MG63 (cell line): ENCODE data around the gene TMED6. TPM values are rescaled to one million over a fixed set of nuclear protein-coding genes. Genes with fewer than 3 reads are reported as not detected.

Experiments
- DNase-seq: peaks from one replicate; pipeline ENCODE4 v3.0.0-alpha.2; 2020
- H3K27me3 ChIP-seq: fragments of 250-450 bp; sonication (Bioruptor Pico); 2 replicates; pipeline ENCODE4 v1.5.1; 2020; ENCODE audit warnings: mild to moderate bottlenecking, moderate library complexity
- H3K36me3 ChIP-seq: fragments of 250-450 bp; sonication (Bioruptor Pico); 2 replicates; pipeline ENCODE4 v1.5.1; 2020; ENCODE audit warnings: mild to moderate bottlenecking, moderate library complexity
- H3K4me3 ChIP-seq: fragments of 250-450 bp; sonication (Bioruptor Pico); 2 replicates; pipeline ENCODE4 v1.5.1; 2020; ENCODE audit warnings: mild to moderate bottlenecking, moderate library complexity
- H3K9me3 ChIP-seq: fragments of 250-450 bp; sonication (Bioruptor Pico); 2 replicates; pipeline ENCODE4 v1.5.1; 2020; ENCODE audit warnings: mild to moderate bottlenecking, moderate library complexity
- total RNA-seq: library from RNA; depleted of rRNA; stranded (reverse); fragments of >200 nt; shearing (Covaris generic); gene quantifications from 2 replicates; pipeline ENCODE4 v1.2.3, GENCODE V29; 2014; ENCODE audit warnings: low replicate concordance; rRNA removed

Gene TMED6
- total RNA-seq, result not detected in 2 replicates

DNA sequence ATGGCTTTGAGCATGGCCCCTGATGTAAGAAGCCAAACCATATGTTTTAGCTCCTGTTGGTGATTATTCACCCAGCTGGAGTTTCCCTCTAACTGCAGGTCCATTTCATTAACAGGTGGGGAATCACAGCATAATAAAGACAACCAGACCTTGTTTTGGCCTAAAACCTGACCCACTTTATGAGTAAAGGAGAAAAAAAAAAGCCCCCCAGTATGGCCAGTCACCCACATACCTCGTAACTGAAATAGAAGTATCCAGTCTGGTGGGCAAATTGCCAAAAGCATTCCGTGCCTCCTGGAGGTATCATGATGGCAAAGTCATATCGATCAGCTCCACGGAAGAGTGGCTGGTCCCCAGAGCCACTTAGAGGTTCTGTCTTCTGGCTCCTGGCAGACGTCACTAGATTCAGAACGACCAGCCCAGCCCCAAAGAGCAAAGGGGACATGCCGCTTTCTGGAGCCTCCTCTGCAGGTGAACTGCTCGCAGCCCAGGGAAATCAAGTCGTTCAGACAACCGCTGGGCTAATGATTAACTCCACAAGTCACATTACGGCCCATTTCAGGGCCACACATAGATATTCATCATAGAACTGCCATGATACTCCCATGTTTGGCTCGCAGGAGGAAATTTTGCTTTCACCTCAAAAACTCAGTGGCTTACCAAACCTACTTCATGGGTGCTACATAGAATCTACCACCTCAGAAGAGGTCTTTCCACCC, at the start of gene TMED6:
Gene TMED6 (minus strand): TSS at position 478 of the 719 bp plus-strand sequence. CDS start 33 bp downstream, at position 445.
- no peak within 1 kb of the TSS for H3K4me3 ChIP-seq
- no peaks in the 10 kb centered on the region for H3K27me3 ChIP-seq
- H3K9me3 ChIP-seq, result no peaks in the 10 kb centered on the region
- no peak for DNase-seq
- no peaks in the 10 kb centered on the region for H3K36me3 ChIP-seq

DNA sequence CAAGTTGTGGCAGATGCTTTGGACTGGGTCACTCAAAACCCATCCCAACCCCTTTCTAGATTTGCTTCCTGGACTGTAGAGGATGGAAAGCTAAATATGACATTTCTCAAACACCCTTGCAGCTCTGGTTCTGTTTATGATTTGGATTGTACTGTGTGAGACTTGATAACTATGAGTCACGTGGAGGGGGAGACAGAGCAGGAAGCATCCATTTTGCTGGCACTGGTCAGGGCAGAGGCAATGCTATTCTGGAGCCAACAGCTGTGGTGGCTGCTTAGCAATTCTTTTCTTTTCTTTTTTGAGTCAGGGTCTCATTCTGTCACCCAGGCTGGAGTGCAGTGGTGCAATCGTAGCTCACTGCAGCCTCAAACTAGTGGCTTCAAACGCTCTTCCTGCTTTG, 47.8 kb upstream of the TMED6 start:
- peak; percentile 36 for DNase-seq

DNA sequence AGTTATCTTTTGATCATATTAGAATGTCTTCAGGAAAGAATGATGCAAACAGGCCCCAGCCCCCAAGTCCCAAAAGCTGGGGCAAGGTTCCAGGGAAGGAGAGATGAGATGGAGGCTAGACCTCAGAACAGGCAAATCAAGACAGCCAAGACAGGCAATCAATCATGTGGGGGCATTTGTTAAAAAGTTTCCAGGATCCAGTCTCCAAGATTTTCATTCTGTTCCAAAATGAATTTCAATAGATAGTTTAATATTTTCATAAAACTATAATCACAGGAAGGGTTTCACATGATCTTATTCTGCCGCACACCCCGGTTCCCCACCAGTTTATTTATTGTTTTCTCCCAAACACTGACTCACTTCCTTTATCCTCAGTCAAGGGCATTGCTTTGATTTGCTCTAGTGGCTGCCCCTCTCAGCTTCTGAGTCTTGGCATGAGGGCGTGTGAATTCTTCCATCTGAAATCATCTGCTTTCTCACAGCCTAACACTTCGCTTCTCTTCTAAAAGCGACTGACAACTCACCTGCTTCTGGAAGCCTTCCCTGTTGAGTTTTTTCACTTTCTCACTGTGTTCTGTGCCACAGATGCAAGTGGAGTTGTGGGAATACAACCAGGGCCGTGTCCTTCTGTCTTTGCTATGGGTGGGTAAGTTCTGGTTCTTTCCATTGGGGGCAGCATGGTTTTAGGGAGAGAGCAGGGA, 46.4 kb upstream of the TMED6 start:
- Histone ChIP-seq H3K36me3 (no peaks in the 10 kb centered on the region), H3K9me3 (no peaks in the 10 kb centered on the region), H3K4me3 (no peak overlapping the region), H3K27me3 (no peaks in the 10 kb centered on the region)
- DNase-seq, result peak; percentile 67

More for the DNA sequence above, 47.8 kb upstream of the TMED6 start:
- Histone ChIP-seq H3K4me3 (no peak overlapping the region), H3K27me3 (no peaks in the 10 kb centered on the region), H3K36me3 (no peaks in the 10 kb centered on the region), H3K9me3 (no peaks in the 10 kb centered on the region)

DNA sequence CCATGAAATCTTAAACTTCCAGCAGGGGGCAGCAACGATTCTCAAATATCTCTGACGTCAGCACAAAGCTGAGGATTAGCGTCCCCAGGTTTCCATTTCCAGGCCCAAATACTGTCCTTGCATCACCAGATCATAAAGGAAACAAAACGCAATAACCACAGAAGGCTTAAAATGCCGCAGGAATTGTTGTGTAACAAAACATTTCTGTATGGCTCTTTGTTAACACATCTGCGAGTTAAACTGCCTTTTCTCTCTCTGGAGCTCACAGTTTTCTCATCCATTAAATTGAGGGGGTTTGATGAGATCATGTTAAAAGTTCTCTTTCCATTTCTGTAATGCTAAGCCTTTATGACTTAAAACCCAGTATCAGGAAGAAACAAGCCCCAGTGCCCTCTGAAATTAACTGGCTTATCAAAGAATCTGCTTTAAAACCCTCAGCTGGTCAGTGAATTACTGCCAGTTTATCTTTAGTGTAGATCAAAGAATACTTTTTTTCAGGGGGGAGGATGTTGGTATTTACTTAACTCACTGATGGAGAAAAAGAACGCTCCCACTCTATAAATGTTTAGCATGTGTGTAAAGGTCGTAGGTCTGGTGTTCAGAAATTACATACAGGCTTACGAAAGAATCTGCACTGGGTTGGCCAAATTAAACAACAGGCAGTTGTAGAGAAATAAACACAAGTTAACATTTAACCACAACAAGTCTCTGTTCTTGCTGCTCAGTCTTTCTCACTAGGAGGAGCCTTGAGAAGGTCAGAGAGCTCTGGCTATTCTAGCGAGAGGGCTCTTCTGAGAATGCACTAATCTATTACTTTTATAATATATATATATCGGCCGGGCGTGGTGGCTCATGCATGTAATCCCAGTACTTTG, 44.8 kb upstream of the TMED6 start:
- DNase-seq, result peak; percentile 36
- no peaks in the 10 kb centered on the region for H3K36me3 ChIP-seq
- H3K9me3 ChIP-seq, result no peaks in the 10 kb centered on the region
- no peaks in the 10 kb centered on the region for H3K27me3 ChIP-seq
- no peak overlapping the region for H3K4me3 ChIP-seq

DNA sequence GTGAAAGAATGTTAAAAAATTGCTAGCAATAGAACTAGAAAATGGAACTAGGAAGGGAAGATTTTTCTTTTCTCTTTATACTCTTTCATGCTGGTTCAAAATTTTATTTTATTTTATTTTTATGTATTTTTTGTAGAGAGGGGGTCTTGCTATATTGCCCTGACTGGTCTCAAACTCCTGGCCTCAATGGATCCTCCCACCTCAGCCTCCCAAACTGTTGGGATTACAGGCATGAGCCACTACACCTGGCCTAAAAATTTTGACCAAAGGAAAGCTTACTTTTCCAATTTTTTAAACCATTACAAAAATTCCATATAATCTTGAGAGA, 44.2 kb upstream of the TMED6 start:
- no peak overlapping the region for H3K4me3 ChIP-seq
- H3K27me3 ChIP-seq, result no peaks in the 10 kb centered on the region
- no peaks in the 10 kb centered on the region for H3K36me3 ChIP-seq
- H3K9me3 ChIP-seq, result no peaks in the 10 kb centered on the region
- no peak for DNase-seq

DNA sequence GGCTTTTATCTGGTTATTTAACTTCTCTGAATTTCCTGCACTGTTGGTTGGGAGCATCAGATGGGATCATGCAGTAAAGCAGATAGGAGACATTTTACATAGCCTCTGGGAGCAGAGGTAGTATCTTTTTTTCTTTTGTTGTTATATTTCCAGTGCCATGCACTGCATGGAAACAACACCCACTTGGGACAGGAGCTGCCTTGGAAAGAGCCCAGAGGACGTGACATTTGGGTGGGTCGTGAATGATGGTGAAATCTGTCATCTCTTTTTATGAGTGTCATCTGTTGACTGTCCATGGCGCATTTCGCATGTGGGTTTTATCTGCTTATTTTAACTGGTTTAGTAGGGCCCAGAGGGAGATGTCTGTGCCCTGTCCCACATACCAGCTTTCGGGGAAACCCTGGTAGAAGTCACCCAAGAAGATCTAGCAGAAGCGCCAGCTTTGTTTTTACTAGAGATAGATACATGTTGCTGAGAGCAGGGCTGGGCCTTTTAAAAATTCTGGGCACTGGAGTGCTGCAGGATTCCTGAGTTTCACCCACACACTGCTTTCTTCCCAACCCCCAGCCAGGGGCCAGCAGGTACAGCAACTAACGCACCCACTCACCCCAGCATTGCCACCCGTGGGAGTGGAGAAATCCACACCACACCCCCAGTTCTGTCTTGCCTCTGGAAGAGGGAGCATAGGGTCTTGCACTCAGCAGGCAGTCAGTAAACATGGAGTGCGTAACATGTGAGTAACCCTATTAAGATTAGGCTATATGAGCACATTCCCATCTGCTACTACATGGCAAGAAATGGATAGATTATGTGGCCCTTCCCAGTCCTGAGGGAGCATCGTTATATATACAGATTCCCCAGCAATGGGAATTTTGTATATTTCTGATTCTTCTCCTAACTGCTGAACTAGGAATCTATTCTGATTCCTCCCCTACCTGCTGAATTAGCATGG, 42.6 kb upstream of the TMED6 start:
- Histone ChIP-seq H3K9me3 (no peaks in the 10 kb centered on the region), H3K4me3 (no peak overlapping the region), H3K36me3 (no peaks in the 10 kb centered on the region), H3K27me3 (no peaks in the 10 kb centered on the region)
- DNase-seq, result no peak

DNA sequence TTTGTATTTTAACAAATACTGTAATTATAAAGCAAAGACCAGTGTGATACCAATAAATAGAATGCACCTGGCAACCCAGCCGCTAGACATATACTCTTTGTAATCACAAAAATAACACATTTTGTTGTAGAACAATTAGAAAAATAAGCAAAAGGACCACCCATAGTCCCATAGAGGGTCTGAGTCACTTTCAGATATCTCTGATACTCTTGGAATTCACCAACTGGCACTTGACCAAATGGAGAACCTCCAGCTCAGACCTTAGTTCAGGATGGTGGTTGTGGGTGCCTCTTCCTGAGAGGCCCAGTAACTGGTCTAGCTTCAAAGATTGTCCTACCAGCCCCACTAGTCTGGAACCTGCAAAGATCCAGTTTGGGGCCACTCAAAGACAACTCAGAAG, 35.0 kb upstream of the TMED6 start:
- H3K4me3 ChIP-seq, result peak overlapping the region; percentile 68
- no peaks in the 10 kb centered on the region for H3K9me3 ChIP-seq
- H3K27me3 ChIP-seq, result no peaks in the 10 kb centered on the region
- DNase-seq, result no peak
- peaks cover 23% of the 10 kb centered on the region for H3K36me3 ChIP-seq

DNA sequence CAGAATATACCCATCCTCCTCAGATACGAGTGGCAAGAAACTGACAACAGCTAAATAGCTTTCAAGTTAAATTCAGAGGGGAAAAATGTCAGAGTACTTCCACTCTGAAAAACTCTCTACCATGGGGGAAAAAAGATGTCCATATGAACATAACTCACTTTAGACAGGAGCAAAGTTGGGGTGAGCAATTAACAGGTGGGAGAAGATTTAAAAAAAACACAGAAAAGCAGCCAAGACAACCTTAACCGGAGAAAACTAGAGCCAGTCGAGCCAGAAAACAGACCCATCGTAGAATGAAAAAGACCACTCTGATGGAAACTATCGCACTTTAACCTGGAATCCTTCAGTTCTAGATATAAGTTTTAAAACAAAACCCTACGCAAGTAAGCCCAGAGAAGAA, 33.4 kb upstream of the TMED6 start:
- Histone ChIP-seq H3K4me3 (peak overlapping the region; percentile 68), H3K27me3 (no peaks in the 10 kb centered on the region), H3K9me3 (no peaks in the 10 kb centered on the region), H3K36me3 (peaks cover 28% of the 10 kb centered on the region)
- DNase-seq, result no peak

DNA sequence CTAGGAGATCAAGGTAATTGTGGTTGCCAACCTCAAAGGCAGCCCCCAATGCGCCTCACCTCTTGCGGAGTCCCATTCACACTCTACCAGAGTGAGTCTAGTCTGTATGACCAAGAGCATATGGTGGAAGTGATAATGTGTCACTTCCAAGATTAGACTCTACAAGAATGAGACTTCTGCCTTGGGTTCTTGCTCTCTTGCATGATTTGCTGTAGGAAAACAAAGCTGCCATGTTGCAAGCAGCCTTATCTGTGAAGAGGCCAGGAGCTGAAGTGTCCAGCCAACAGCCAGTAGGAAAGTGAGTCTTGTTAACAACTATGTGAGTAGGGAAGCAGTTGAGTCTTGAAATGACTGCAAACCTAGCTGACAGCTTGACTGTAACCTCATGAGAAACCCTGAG, 30.8 kb upstream of the TMED6 start:
- no peak for DNase-seq
- H3K36me3 ChIP-seq, result peaks cover 41% of the 10 kb centered on the region
- H3K27me3 ChIP-seq, result no peaks in the 10 kb centered on the region
- no peaks in the 10 kb centered on the region for H3K9me3 ChIP-seq
- H3K4me3 ChIP-seq, result no peak overlapping the region

DNA sequence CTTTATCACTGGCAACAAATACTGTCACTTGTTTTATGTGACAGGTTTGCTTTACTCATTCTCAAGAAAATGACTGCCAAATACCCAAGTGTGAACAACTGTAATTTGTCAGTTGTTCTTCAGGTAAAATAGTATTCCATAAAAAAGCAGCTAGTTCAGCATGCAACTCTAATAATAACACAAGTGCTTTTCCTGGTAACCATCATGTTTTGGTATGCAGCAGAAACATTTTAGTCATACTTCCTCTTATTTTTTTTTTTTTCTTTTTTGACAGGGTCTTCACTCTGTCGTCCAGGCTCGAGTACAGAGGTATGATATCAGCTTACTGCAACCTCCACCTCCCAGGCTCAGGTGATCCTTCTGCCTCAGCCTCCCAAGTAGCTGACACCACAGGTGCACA, 29.6 kb upstream of the TMED6 start:
- Histone ChIP-seq H3K27me3 (no peaks in the 10 kb centered on the region), H3K36me3 (peaks cover 41% of the 10 kb centered on the region), H3K4me3 (no peak overlapping the region), H3K9me3 (no peaks in the 10 kb centered on the region)
- DNase-seq, result no peak

DNA sequence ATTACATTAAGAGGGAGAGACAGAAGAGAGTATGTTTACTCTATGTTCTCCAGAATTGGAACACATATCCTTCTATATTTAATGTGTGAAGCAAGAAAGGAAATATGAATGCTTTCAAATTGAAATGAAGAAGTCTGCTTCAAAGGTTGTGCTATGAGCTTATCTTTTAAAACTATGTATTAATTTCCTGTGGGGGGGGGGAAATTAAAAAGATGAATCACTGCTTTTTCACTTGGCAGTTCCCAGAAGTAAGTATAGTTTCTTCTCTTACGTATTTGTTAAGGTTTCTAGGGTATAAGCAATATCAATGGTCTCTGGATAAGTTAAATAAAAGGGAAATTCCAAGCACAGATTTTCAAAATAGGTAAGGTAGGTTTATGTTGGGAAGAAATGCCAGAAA, 27.2 kb upstream of the TMED6 start:
- DNase-seq, result no peak
- H3K36me3 ChIP-seq, result peaks cover 39% of the 10 kb centered on the region

DNA sequence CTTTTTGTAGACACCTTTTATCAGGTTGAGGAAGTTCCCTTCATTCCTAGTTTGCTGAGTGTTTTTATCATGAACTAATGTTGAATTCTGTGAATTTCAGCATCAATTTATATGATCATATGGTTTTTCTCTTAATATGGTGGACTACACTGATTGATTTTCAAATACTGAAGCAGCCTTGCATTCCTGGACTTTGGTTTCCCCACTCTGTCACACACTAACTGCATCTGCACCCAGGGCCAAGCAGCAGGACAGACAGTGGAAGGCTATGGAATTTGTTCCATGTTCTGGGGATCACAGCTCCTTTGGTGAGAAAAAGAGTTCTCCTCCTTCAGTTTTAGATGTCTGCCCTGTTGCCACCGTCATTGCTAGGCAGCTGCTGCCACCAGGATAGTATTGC, 26.4 kb upstream of the TMED6 start:
- Histone ChIP-seq H3K36me3 (peaks cover 32% of the 10 kb centered on the region), H3K27me3 (no peaks in the 10 kb centered on the region)
- DNase-seq, result no peak

More for the DNA sequence above, 27.2 kb upstream of the TMED6 start:
- Histone ChIP-seq H3K27me3 (no peaks in the 10 kb centered on the region), H3K9me3 (no peaks in the 10 kb centered on the region), H3K4me3 (no peak overlapping the region)

DNA sequence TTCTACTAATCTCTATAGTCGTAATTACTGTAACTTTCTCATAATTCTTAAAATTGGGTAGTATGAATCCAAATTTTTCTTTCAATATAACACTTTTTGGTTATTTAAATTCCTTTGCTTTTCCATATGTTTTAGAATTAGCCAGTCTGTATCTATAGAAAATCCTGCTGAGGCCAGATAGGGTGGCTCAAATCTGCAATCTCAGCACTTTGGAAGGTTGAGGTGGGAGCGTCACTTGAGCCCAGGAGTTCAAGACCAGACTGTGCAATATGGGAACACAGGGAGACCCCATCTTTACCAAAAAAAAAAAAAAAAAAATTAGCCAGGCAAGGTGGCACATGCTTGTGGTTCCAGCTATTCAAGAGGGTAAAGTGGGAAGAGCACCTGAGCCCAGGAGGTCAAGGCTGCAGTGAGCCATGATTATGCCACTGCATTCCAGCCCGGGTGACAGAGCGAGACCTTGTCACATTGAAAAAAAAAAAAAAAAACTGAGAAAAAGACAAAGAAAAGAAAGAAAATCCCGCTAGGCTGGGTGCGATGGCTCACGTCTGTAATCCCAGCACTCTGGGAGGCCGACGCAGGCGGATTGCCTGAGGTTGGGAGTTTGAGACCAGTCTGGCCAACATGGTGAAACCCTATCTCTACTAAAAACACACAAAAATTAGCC, 24.9 kb upstream of the TMED6 start:
- Histone ChIP-seq H3K36me3 (peaks cover 25% of the 10 kb centered on the region), H3K27me3 (no peaks in the 10 kb centered on the region), H3K4me3 (no peak overlapping the region), H3K9me3 (no peaks in the 10 kb centered on the region)
- no peak for DNase-seq

More for the DNA sequence above, 26.4 kb upstream of the TMED6 start:
- H3K9me3 ChIP-seq, result no peaks in the 10 kb centered on the region
- H3K4me3 ChIP-seq, result no peak overlapping the region

DNA sequence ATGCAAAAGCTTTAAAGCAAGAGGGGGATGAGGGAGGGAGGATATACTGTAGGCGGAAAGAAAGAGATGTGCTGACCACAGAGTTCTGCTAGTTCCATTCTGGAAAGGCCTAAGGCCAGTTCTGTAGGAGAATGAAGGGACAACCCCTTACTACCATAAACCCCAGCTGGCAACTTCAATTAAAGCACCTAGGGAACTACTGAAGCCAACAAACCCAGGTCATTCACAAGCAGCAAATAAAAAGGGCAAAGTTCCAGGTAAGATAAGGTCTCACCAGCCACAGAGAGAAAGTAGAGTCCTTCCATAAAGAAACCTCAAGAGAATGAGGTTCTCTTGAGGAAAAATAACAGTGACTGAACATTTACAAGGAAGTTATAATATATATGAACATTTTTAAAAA, 21.4 kb upstream of the TMED6 start:
- H3K4me3 ChIP-seq, result no peak overlapping the region
- no peaks in the 10 kb centered on the region for H3K9me3 ChIP-seq
- DNase-seq, result no peak
- H3K27me3 ChIP-seq, result no peaks in the 10 kb centered on the region
- H3K36me3 ChIP-seq, result peaks cover 18% of the 10 kb centered on the region

DNA sequence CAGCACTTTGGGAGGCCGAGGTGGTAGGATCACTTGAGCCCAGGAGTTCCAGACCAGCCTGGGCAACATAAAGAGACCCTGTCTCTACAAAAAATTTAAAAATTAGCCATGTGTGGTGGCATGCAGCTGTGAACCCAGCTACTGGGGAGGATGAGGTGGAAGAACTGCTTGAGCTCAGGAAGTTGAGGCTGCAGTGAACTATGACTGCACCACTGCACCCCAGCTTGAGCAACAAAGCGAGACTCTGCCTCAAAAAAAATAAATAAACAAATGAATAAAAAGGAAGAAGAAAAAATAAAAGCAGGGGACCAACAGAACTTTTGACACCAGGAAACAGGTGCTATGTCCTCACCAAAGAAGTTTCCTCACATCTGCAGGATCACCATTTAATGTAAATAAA, 20.0 kb upstream of the TMED6 start:
- Histone ChIP-seq H3K36me3 (peaks cover 18% of the 10 kb centered on the region), H3K27me3 (no peaks in the 10 kb centered on the region), H3K4me3 (no peak overlapping the region), H3K9me3 (no peaks in the 10 kb centered on the region)
- no peak for DNase-seq

DNA sequence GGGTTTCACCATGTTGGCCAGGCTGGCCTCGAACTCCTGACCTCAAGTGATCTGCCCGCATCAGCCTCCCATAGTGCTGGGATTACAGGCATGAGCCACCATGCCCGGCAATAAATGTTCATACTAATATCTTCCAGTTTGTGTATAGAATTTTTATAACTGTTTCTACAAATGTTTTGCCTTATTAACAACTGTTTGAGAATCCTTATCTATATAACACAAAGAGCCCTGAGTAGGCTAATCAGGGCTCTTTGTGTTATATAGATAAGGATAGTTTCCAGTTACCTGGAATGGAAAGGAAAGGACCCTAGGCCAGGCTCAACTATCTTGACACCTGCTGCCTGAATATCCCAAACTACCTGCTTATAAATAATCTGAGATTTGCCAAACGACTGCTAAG, 17.3 kb upstream of the TMED6 start:
- H3K27me3 ChIP-seq, result no peaks in the 10 kb centered on the region

More for the DNA sequence above, 17.3 kb upstream of the TMED6 start:
- peaks cover 18% of the 10 kb centered on the region for H3K36me3 ChIP-seq
- H3K9me3 ChIP-seq, result no peaks in the 10 kb centered on the region
- DNase-seq, result no peak
- no peak overlapping the region for H3K4me3 ChIP-seq
